ENCODE data around the gene MROH7. TPM values are rescaled to one million over a fixed set of nuclear protein-coding genes. Genes with fewer than 3 reads are reported as not detected.
A peak's percentile ranks its signal among the peaks of the same experiment; 100 is the strongest.

The MROH7 gene
- total RNA-seq, 1 donor from 2014 or later: 2.0 TPM

GRCh38 chr1:54744696-54745095 lies 103.1 kb downstream of the MROH7 start:
- Histone ChIP-seq H3K9me3 (no peaks in the 10 kb centered on the region), H3K4me3 (no peak overlapping the region), H3K4me1 (no peaks in the 10 kb centered on the region), H3K27ac (no peak overlapping the region), H3K27me3 (no peaks in the 10 kb centered on the region), H3K36me3 (peaks cover 32 to 42% of the 10 kb centered on the region in 2 donors)
- intact Hi-C loops (cut with DNase I): no loop called here
- DNase-seq (ENCODE audit: low spot score in 2 of 2): peak in 1 of 2 donors; percentile 57
- TF ChIP-seq, protein P1, sequence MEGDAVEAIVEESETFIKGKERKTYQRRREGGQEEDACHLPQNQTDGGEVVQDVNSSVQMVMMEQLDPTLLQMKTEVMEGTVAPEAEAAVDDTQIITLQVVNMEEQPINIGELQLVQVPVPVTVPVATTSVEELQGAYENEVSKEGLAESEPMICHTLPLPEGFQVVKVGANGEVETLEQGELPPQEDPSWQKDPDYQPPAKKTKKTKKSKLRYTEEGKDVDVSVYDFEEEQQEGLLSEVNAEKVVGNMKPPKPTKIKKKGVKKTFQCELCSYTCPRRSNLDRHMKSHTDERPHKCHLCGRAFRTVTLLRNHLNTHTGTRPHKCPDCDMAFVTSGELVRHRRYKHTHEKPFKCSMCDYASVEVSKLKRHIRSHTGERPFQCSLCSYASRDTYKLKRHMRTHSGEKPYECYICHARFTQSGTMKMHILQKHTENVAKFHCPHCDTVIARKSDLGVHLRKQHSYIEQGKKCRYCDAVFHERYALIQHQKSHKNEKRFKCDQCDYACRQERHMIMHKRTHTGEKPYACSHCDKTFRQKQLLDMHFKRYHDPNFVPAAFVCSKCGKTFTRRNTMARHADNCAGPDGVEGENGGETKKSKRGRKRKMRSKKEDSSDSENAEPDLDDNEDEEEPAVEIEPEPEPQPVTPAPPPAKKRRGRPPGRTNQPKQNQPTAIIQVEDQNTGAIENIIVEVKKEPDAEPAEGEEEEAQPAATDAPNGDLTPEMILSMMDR (IDR thresholded peaks at IDR 0.05): no peak

GRCh38 chr1:54745274-54745673 lies 103.7 kb downstream of the MROH7 start:
- intact Hi-C loops (cut with DNase I): no loop called here
- Histone ChIP-seq H3K9me3 (no peaks in the 10 kb centered on the region), H3K4me1 (no peaks in the 10 kb centered on the region), H3K27me3 (no peaks in the 10 kb centered on the region), H3K4me3 (no peak overlapping the region), H3K27ac (no peak overlapping the region), H3K36me3 (peaks cover 29 to 36% of the 10 kb centered on the region in 2 donors)
- TF ChIP-seq, protein P1 (IDR thresholded peaks at IDR 0.05): no peak
- peak in 1 of 2 donors; percentile 55 for DNase-seq (ENCODE audit: low spot score in 2 of 2)

DNA sequence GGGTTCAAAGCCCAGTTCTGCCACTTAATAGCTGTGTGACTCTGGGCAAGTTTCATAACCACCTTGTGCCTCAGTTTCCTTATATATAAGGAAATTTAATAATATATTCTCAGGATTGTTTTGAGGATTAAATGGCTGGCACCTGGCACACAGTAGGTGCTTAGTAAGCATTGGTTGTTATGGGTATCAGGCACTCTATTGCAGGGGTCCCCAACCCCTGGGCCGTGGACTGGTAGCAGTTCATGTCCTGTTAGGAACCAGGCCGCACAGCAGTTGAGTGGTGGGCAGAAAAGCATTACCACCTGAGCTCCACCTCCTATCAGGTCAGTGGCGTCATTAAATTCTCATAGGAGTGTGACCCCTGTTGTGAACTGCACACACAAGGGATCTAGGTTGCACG lies 104.3 kb downstream of the MROH7 start:
- Histone ChIP-seq H3K27ac (no peak overlapping the region), H3K27me3 (no peaks in the 10 kb centered on the region), H3K36me3 (peaks cover 25 to 30% of the 10 kb centered on the region in 2 donors), H3K4me3 (no peak overlapping the region), H3K9me3 (no peaks in the 10 kb centered on the region), H3K4me1 (no peaks in the 10 kb centered on the region)
- peak in 1 of 2 donors; percentile 45 for DNase-seq (ENCODE audit: low spot score in 2 of 2)
- intact Hi-C loops (cut with DNase I): no loop called here
- TF ChIP-seq, protein P1 (IDR thresholded peaks at IDR 0.05): no peak

DNA sequence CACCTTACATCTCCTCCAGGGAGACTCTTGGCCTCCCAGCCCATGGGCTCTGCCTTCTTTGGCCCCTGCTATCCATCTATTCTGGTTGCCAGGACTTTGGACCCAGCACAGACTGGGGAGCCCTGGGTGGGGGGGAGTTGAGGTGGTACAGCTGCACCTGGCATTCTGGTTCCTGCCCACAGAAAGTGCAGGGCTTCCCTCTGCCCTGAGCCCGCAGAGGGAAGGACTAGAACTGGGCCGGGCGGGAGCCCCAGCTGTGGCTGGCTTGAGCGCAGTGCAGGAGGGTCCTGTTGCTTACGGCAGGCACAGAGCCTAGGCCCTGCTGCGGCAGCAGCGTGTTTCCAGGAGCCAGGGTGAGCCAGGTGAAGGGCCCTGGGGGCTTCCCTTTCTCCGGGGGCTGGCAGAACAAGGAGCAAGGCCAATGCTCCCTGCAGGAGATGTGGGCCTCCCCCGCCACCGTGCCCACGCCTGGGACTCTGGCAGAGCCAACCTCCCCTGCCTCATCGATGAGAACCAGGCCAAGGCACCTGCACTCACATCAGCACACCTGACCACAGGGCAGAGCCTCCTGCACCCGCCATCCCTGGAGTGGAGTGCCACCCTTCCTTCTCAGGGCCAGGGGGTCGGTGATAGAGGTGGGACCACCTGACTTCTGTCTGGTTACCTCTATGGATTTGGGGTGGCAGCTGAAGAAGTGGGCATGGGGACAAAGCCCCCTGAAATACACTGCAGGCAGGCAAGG lies 106.7 kb downstream of the MROH7 start:
- intact Hi-C loops (cut with DNase I): no loop called here
- Histone ChIP-seq H3K36me3 (peaks cover 3 to 11% of the 10 kb centered on the region in 2 donors), H3K9me3 (no peaks in the 10 kb centered on the region), H3K4me3 (no peak overlapping the region), H3K27me3 (no peaks in the 10 kb centered on the region), H3K4me1 (no peaks in the 10 kb centered on the region), H3K27ac (no peak overlapping the region)
- TF ChIP-seq, protein P1 (IDR thresholded peaks at IDR 0.05): no peak
- DNase-seq (ENCODE audit: low spot score in 2 of 2): peak in 1 of 2 donors; percentile 56

- Histone ChIP-seq H3K27me3 (no peaks in the 10 kb centered on the region), H3K27ac (no peak overlapping the region), H3K4me1 (no peaks in the 10 kb centered on the region), H3K9me3 (no peaks in the 10 kb centered on the region), H3K4me3 (no peak overlapping the region), H3K36me3 (no peaks in the 10 kb centered on the region)
- TF ChIP-seq, protein P1 (IDR thresholded peaks at IDR 0.05): no peak
- intact Hi-C loops (cut with DNase I): no loop called here
- no peak for DNase-seq (ENCODE audit: low spot score in 2 of 2)
Observed at GRCh38 chr1:54750596-54750995, 109.0 kb downstream of the MROH7 start.
